ENCODE results near the gene PIMREG. TPM values are rescaled to one million over a fixed set of nuclear protein-coding genes. Genes with fewer than 3 reads are reported as not detected.
"Not testable (repeated sequence)": the region's sequence is repeated elsewhere in the genome, so short reads cannot be mapped to it uniquely, and the experiment has no call there.

Gene PIMREG
- total RNA-seq, 1 experiment from 2014 or later: 41.2 TPM

DNA sequence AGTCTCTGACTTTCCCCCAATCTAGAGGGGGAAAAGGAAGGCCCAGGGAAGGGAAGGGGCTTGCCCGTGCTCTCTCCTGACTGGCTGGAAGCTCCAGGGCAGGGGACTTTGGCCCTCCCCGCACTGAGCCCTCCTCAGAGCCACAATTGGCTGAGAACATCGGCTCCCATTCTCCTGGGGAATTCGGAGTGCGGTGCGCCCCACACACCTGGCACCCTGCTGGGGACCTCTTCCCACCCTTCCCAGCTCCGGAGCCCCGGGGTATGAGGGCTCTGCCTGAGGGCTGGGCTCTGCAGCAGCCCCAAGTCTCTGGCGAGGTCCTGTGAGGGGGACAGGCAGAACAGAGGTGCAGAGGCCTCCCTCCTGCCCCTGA, 36.0 kb downstream of the PIMREG start:
- TF ChIP-seq SIN3A (IDR thresholded peaks at IDR 0.05; ENCODE audit: borderline replicate concordance, insufficient read depth, low read depth, low read length) (no peak), POLR2AphosphoS5 (IDR thresholded peaks at IDR 0.05; ENCODE audit: low read depth, low read length) (no peak), TCF7L2 (IDR thresholded peaks at IDR 0.05; ENCODE audit: low read depth, low read length) (no peak)
- TF ChIP-seq, protein P1, sequence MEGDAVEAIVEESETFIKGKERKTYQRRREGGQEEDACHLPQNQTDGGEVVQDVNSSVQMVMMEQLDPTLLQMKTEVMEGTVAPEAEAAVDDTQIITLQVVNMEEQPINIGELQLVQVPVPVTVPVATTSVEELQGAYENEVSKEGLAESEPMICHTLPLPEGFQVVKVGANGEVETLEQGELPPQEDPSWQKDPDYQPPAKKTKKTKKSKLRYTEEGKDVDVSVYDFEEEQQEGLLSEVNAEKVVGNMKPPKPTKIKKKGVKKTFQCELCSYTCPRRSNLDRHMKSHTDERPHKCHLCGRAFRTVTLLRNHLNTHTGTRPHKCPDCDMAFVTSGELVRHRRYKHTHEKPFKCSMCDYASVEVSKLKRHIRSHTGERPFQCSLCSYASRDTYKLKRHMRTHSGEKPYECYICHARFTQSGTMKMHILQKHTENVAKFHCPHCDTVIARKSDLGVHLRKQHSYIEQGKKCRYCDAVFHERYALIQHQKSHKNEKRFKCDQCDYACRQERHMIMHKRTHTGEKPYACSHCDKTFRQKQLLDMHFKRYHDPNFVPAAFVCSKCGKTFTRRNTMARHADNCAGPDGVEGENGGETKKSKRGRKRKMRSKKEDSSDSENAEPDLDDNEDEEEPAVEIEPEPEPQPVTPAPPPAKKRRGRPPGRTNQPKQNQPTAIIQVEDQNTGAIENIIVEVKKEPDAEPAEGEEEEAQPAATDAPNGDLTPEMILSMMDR (IDR thresholded peaks at IDR 0.05): no peak
- TF ChIP-seq, protein P2, sequence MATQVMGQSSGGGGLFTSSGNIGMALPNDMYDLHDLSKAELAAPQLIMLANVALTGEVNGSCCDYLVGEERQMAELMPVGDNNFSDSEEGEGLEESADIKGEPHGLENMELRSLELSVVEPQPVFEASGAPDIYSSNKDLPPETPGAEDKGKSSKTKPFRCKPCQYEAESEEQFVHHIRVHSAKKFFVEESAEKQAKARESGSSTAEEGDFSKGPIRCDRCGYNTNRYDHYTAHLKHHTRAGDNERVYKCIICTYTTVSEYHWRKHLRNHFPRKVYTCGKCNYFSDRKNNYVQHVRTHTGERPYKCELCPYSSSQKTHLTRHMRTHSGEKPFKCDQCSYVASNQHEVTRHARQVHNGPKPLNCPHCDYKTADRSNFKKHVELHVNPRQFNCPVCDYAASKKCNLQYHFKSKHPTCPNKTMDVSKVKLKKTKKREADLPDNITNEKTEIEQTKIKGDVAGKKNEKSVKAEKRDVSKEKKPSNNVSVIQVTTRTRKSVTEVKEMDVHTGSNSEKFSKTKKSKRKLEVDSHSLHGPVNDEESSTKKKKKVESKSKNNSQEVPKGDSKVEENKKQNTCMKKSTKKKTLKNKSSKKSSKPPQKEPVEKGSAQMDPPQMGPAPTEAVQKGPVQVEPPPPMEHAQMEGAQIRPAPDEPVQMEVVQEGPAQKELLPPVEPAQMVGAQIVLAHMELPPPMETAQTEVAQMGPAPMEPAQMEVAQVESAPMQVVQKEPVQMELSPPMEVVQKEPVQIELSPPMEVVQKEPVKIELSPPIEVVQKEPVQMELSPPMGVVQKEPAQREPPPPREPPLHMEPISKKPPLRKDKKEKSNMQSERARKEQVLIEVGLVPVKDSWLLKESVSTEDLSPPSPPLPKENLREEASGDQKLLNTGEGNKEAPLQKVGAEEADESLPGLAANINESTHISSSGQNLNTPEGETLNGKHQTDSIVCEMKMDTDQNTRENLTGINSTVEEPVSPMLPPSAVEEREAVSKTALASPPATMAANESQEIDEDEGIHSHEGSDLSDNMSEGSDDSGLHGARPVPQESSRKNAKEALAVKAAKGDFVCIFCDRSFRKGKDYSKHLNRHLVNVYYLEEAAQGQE (IDR thresholded peaks at IDR 0.05; ENCODE audit: insufficient read depth in 1 of 2, low read depth in 2 of 2, low read length in 1 of 2): no peak
- intact Hi-C loops (cut with micrococcal nuclease; ENCODE audit: unreplicated experiment): no loop called here

DNA sequence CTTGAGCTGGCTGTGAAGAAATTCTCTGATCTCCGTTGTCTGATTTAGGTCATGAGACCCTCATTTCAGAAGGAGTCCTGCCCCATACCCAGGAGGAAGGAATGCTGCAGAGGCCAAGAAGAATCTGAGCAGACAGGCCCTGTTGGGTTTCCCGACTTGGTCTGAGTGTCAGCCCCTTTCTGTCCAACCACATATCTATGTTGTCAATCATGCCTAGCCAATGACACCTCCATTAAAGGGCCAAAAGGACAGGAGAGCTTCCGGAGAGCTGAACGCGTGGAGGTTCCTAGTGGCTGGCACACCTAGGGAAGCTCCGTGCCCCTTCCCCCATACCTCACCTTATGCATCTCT, 37.8 kb downstream of the PIMREG start:
- Histone ChIP-seq H3K4me3 (ENCODE audit: low read depth in 2 of 2, low read length in 2 of 2) (no peak overlapping the region), H3K9me3 (ENCODE audit: control insufficient read depth, insufficient read depth, low read depth, low read length) (no peaks in the 10 kb centered on the region), H3K27ac (ENCODE audit: low read length) (no peak overlapping the region), H3K36me3 (ENCODE audit: control insufficient read depth, insufficient read depth, low read length) (no peaks in the 10 kb centered on the region), H3K27me3 (ENCODE audit: control insufficient read depth, insufficient read depth, low read length) (no peaks in the 10 kb centered on the region; the same call in 1 of the 2 replicates), H3K4me1 (ENCODE audit: control insufficient read depth, insufficient read depth, low read length) (no peaks in the 10 kb centered on the region)
- no peak for ATAC-seq
- ChIA-PET POLR2A (no interaction called here), CTCF (interaction anchor here (0.5 to 0.8 kb wide), 3 partner anchors 46 to 663 kb away, joined by 3 to 5 read pairs (median 4); no protein-coding TSS in a partner anchor)
- no peak for TF ChIP-seq TCF7L2 (IDR thresholded peaks at IDR 0.05; ENCODE audit: low read depth, low read length)
- TF ChIP-seq POLR2AphosphoS5 (IDR thresholded peaks at IDR 0.05; ENCODE audit: low read depth, low read length): no peak
- no peak for TF ChIP-seq SIN3A (IDR thresholded peaks at IDR 0.05; ENCODE audit: borderline replicate concordance, insufficient read depth, low read depth, low read length)
- DNase-seq (ENCODE audit: low read depth, low spot score): no peak
- no TSS peak for BruUV-seq (replicated peaks)
- in situ Hi-C loops (cut with HindIII; ENCODE audit: low pct_unique_long_range_greater_than_20kb, low sequenced_read_pairs) (no loop called here), intact Hi-C loops (cut with micrococcal nuclease; ENCODE audit: unreplicated experiment) (no loop called here)

More for the DNA sequence above, 36.0 kb downstream of the PIMREG start:
- H3K27me3 ChIP-seq (ENCODE audit: control insufficient read depth, insufficient read depth, low read length): no peaks in the 10 kb centered on the region; the same call in 1 of the 2 replicates
- H3K9me3 ChIP-seq (ENCODE audit: control insufficient read depth, insufficient read depth, low read depth, low read length): no peaks in the 10 kb centered on the region
- no peak overlapping the region for H3K27ac ChIP-seq (ENCODE audit: low read length)
- DNase-seq (ENCODE audit: low read depth, low spot score): no peak
- no TSS peak for BruUV-seq (replicated peaks)
- POLR2A ChIA-PET: interaction anchor here (0.6 kb wide), 1 partner anchor 35 kb away, joined by 5 read pairs; no protein-coding TSS in a partner anchor
- CTCF ChIA-PET: no interaction called here
- no peak overlapping the region for H3K4me3 ChIP-seq (ENCODE audit: low read depth in 2 of 2, low read length in 2 of 2)
- in situ Hi-C loops (cut with HindIII; ENCODE audit: low pct_unique_long_range_greater_than_20kb, low sequenced_read_pairs): no loop called here
- ATAC-seq: no peak
- H3K36me3 ChIP-seq (ENCODE audit: control insufficient read depth, insufficient read depth, low read length): no peaks in the 10 kb centered on the region
- H3K4me1 ChIP-seq (ENCODE audit: control insufficient read depth, insufficient read depth, low read length): no peaks in the 10 kb centered on the region

DNA sequence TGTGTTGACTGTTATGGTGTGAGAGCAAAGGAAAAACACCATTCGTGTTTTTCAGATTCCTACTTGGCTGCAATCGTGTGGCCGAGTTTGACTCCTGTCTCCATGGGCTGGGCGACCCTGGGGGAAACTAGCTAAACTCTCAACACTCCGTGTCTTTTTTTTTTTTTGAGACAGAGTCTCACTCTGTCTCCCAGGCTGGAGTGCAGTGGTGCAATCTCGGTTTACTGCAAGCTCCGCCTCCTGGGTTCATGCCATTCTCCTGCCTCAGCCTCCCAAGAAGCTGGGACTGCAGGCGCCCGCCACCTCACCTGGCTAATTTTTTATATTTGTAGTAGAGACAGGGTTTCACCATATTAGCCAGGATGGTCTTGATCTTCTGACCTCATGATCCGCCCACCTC, 38.5 kb downstream of the PIMREG start:
- H3K27ac ChIP-seq (ENCODE audit: low read length); ATAC-seq; H3K9me3 ChIP-seq (ENCODE audit: control insufficient read depth, insufficient read depth, low read depth, low read length); intact Hi-C loops (cut with micrococcal nuclease; ENCODE audit: unreplicated experiment); DNase-seq (ENCODE audit: low read depth, low spot score); BruUV-seq (replicated peaks); H3K36me3 ChIP-seq (ENCODE audit: control insufficient read depth, insufficient read depth, low read length); H3K4me1 ChIP-seq (ENCODE audit: control insufficient read depth, insufficient read depth, low read length); in situ Hi-C loops (cut with HindIII; ENCODE audit: low pct_unique_long_range_greater_than_20kb, low sequenced_read_pairs); H3K27me3 ChIP-seq (ENCODE audit: control insufficient read depth, insufficient read depth, low read length); H3K4me3 ChIP-seq (ENCODE audit: low read depth in 2 of 2, low read length in 2 of 2): not testable (repeated sequence)
- ChIA-PET CTCF (interaction anchor here (0.5 to 0.8 kb wide), 2 partner anchors 47 to 663 kb away, joined by 4 to 5 read pairs; no protein-coding TSS in a partner anchor), POLR2A (interaction anchor here (0.6 kb wide), 1 partner anchor 23 kb away, joined by 4 read pairs; no protein-coding TSS in a partner anchor)
